Measurements from ENCODE around the gene THAP3.

THAP3 gene, protein sequence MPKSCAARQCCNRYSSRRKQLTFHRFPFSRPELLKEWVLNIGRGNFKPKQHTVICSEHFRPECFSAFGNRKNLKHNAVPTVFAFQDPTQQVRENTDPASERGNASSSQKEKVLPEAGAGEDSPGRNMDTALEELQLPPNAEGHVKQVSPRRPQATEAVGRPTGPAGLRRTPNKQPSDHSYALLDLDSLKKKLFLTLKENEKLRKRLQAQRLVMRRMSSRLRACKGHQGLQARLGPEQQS

DNA sequence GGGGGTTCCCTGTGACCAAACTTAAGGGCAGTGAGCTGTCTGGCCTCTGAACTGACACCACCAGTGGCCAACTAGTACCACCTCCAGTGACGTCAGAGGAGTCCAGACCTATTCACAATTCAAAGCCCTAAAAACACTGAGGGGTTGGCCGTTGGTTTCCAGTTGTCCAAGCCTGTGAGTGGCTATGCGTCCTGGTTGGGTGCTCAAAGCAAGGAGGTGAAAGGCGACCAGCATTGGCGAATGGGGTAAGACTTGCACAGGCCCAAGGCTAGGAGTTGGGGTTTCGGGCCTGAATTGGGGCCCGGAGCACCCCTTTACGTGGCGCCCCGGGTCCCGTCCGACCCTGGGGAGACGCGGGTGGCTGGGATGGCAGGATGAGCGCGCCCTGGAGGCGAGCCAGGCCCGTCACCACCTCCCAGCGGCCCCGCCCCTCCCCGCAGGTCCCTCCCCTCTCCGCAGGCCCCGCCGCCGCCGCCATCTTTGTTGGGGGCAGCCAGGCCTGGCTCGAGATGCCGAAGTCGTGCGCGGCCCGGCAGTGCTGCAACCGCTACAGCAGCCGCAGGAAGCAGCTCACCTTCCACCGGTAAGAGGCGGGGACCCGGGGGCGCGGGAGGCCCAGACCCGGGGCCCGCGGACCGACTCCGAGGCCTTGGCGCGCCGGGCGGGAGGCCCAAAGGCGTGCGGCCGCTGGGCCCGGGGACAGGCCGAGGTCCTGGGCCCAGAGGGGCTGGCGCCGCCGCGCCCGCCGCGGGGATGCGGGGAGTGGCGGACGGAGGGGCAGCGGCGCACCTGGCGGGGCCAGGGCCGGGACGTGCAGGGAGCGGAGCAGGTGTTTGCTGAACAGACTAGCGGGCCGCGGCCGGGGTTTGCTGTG, at the start of gene THAP3:
Gene THAP3, plus strand, starts transcription at position 159 of the 874 bp plus-strand sequence. Its CDS starts 351 bp downstream, at position 510.
- in situ Hi-C loops (cut with MboI; ENCODE audit: low sequenced_read_pairs) = no loop called here

DNA sequence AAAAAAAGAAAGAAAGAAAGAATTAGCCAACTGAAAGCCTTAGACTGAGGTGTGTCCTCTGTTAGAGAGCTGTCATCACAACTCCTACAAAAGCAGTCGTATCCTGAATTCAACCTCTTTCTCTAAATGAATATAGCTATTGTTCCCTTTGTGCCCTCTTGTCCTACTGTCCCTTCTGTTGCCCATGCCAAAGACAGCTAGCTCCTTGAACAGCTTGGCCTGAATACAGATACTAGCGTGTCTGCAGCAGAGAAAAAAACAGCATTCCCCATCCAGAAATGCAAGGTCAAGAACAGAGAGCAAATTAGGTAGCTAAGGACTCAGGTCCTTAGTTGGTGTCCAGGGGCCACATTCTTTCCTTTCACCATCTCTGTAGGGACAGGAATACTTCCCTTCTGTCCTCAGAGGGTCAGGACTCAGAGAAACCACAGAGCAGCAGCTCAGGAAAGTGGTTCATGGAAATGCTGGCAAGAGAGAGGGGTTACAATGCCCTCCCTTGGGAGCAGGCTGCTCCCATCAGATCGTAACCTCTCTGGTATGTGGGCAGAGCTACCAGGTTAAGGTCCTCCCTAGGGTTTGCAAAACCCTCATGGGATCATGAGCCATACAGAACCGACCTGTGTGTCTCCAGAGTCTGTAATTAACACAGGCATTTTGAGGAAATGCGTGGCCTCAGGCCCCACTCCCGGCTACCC, 46.7 kb upstream of the THAP3 start:
- in situ Hi-C loops (cut with MboI; ENCODE audit: low sequenced_read_pairs) = no loop called here

DNA sequence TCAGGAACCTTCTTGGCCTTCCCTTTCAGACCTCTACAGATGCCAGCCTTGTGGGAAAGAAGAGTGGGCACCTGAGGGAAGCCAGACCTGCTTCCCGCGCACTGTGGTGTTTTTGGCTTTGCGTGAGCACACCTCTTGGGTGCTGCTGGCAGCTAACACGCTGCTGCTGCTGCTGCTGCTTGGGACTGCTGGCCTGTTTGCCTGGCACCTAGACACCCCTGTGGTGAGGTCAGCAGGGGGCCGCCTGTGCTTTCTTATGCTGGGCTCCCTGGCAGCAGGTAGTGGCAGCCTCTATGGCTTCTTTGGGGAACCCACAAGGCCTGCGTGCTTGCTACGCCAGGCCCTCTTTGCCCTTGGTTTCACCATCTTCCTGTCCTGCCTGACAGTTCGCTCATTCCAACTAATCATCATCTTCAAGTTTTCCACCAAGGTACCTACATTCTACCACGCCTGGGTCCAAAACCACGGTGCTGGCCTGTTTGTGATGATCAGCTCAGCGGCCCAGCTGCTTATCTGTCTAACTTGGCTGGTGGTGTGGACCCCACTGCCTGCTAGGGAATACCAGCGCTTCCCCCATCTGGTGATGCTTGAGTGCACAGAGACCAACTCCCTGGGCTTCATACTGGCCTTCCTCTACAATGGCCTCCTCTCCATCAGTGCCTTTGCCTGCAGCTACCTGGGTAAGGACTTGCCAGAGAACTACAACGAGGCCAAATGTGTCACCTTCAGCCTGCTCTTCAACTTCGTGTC, 45.9 kb upstream of the THAP3 start:
- in situ Hi-C loops (cut with MboI; ENCODE audit: low sequenced_read_pairs) = no loop called here

DNA sequence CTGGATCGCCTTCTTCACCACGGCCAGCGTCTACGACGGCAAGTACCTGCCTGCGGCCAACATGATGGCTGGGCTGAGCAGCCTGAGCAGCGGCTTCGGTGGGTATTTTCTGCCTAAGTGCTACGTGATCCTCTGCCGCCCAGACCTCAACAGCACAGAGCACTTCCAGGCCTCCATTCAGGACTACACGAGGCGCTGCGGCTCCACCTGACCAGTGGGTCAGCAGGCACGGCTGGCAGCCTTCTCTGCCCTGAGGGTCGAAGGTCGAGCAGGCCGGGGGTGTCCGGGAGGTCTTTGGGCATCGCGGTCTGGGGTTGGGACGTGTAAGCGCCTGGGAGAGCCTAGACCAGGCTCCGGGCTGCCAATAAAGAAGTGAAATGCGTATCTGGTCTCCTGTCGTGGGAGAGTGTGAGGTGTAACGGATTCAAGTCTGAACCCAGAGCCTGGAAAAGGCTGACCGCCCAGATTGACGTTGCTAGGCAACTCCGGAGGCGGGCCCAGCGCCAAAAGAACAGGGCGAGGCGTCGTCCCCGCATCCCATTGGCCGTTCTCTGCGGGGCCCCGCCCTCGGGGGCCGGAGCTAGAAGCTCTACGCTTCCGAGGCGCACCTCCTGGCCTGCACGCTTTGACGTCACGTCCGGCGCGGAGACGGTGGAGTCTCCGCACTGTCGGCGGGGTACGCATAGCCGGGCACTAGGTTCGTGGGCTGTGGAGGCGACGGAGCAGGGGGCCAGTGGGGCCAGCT, 45.1 kb upstream of the THAP3 start, which contains the start of gene ZBTB48:
Gene ZBTB48, plus strand, starts transcription at position 621 of the 745 bp plus-strand sequence. CDS start 616 bp downstream, outside the sequence.
- in situ Hi-C loops (cut with MboI; ENCODE audit: low sequenced_read_pairs) = no loop called here

DNA sequence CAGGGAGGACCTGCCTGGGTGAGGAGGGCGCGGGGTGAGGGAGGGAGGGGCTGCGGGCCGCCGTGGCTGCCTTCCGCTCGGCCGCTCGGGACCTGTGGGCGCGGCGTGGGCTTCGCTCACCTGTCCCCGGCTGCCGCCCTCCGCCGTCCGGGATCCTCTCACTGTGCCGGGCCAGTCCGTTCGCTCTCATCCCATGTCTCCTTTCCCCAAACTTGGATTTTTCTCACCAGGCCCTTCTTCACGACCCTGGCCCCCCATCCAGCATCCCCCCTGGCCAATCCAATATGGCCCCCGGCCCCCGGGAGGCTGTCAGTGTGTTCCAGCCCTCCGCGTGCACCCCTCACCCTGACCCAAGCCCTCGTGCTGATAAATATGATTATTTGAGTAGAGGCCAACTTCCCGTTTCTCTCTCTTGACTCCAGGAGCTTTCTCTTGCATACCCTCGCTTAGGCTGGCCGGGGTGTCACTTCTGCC, 44.5 kb upstream of the THAP3 start:
- in situ Hi-C loops (cut with MboI; ENCODE audit: low sequenced_read_pairs) = no loop called here

DNA sequence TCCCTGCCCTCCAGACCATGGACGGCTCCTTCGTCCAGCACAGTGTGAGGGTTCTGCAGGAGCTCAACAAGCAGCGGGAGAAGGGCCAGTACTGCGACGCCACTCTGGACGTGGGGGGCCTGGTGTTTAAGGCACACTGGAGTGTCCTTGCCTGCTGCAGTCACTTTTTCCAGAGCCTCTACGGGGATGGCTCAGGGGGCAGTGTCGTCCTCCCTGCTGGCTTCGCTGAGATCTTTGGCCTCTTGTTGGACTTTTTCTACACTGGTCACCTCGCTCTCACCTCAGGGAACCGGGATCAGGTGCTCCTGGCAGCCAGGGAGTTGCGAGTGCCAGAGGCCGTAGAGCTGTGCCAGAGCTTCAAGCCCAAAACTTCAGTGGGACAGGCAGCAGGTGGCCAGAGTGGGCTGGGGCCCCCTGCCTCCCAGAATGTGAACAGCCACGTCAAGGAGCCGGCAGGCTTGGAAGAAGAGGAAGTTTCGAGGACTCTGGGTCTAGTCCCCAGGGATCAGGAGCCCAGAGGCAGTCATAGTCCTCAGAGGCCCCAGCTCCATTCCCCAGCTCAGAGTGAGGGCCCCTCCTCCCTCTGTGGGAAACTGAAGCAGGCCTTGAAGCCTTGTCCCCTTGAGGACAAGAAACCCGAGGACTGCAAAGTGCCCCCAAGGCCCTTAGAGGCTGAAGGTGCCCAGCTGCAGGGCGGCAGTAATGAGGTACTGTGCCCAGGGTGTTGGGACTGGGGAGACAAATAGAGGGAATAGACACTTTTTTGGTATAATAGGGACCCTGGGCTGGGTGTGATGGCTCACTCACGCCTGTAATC, 43.9 kb upstream of the THAP3 start:
- in situ Hi-C loops (cut with MboI; ENCODE audit: low sequenced_read_pairs) = no loop called here

DNA sequence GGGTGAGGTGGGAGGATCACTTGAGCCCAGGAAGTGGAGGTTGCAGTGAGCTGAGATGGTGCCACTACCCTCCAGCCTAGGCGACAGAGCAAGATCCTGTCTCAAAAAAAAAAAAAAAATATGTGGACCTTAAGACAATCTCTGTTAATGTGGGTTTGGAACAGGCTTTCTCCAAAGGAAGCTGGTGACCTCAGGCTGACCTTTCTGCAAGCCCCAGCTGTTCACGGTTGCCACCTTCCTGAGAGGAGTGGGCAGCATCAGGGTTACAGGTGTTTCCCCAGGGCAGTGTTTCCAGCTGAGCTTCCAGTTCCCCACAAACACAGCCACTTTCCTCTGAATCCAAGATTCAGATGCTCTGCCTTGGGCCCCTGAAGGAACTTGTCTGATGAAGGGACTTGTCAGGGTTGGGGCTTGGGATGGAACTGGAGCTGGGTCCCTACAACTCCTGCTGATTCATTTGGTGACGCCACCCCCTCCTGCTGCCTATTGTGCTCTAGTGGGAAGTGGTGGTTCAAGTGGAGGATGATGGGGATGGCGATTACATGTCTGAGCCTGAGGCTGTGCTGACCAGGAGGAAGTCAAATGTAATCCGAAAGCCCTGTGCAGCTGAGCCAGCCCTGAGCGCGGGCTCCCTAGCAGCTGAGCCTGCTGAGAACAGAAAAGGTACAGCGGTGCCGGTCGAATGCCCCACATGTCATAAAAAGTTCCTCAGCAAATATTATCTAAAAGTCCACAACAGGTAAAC, 42.9 kb upstream of the THAP3 start:
- in situ Hi-C loops (cut with MboI; ENCODE audit: low sequenced_read_pairs) = no loop called here

DNA sequence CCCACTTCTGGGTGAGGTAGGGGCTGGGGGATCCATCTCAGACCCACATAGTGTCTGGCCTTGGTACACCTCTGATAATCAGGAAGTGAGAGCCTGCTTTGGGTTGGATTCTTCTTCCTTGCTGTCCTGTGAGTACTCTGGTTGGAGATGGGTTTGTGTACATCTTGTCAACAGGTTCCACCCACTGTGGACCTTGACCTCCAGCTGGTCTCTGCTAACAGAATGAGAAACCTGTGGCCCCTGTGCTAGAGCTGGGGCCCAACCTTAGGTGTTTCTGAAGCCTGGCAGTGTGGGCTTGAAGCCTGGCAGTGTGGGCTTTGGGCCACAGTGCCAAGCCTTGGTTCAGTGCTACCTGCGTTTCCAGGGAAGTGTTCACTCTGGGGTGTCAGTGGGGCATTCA, 42.3 kb upstream of the THAP3 start:
- in situ Hi-C loops (cut with MboI; ENCODE audit: low sequenced_read_pairs) = no loop called here

DNA sequence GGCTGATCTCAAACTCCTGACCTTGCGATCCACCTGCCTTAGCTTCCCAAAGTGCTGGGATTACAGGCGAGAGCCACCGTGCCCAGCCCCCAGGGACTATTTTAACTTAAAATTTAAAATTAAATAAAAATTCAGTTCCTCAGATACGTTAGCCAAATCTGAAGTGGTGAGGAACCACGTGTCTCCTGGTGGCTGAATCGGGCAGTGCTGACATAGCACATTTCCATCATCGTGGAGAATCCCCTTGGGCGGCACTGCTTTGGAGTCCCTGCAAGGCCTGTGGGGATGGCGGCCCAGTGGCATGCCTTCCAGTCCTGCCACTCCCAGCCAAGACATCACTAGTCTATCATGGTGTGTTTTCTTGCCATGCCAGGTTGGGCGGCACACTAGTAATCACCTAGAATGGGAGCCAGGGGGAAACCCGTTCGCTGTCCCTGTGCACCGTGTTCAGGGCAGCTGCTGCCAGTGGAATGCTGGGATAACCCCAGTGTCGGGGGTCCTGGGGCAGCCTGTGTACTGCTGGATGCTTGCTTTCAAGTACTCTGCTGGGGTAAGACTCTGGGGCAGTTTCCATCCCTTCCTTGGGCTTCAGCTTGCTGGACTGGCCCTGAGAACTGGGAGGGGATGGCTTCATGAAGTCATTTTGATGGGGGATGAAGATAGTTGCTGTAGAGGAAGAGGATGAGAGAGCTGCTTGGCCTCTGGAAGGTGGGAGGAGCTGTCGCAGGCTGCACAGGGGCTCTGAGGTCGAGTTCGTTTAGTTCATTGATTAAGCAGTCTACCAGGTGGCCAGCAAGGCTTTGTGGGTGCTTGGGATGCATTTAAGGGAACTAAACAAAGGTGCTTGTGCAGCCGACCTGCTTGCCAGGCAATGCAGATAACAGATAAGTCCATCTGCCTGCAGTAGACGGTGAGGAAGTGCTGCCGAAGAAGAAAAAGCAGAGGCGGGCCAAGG, 40.3 kb upstream of the THAP3 start:
- in situ Hi-C loops (cut with MboI; ENCODE audit: low sequenced_read_pairs) = no loop called here

DNA sequence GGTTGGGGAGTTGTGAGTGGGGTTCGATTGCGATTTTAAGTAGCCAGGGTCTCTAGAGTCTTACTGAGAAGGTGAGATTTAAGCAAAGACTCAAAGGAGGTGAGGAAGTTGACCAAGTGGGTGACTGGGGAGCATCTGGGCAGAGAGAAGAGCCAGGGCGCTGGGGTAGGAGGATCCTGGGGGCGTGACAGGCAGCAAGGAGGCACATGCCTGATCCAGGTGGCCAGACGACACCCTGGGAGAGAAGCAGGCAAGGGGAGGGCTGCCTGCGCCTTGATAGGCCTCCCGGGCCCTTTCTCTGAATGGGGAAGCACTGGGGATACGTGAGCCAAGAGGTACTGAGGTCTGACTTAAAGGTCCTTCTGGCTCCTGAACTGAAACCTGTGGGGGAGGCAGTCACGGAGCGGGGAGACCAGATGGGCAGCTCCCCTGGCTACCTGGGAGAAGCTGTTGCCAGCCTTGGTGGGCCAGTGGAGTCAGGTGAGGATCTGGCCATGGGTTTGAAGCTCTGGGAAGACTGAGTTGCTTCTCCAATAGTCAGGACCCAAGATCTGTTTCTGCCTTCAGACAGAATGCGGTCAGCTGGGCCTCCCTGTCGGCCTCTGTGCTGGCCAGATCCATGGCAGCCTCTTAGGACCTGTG, 39.5 kb upstream of the THAP3 start:
- in situ Hi-C loops (cut with MboI; ENCODE audit: low sequenced_read_pairs) = no loop called here

DNA sequence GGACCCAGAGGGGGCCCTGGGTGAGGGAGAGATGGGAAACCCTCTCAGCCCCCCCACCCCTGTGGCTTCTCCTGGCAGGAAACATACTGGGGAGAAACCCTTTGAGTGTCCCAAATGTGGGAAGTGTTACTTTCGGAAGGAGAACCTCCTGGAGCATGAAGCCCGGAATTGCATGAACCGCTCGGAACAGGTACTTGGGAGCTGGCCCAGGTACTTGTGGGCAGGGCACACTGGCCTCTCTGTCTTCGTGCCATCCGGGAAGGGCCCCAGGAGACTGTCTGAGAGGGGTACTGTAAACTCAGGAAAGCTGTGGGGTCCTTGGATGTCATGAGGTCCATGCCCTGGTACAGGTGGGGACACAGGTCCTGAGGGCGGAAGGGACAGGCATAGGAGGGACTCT, 38.8 kb upstream of the THAP3 start:
- in situ Hi-C loops (cut with MboI; ENCODE audit: low sequenced_read_pairs) = no loop called here

DNA sequence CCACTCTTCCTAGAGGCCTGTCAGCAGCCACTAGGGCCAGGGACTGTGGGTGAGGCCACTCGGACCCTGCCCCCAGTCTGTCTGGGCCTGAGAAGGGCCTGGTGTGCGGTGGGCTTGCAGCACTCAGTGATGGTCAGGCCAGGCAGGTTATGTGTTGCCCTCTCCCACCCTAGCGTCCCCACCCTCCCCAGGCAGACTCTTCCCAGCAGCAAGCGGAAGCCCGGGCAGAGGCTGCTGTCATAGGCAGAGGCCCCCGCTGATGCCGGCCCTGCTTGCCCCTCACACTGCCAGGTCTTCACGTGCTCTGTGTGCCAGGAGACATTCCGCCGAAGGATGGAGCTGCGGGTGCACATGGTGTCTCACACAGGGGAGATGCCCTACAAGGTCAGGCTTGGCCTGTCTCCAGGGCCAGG, 38.3 kb upstream of the THAP3 start:
- in situ Hi-C loops (cut with MboI; ENCODE audit: low sequenced_read_pairs) = no loop called here

DNA sequence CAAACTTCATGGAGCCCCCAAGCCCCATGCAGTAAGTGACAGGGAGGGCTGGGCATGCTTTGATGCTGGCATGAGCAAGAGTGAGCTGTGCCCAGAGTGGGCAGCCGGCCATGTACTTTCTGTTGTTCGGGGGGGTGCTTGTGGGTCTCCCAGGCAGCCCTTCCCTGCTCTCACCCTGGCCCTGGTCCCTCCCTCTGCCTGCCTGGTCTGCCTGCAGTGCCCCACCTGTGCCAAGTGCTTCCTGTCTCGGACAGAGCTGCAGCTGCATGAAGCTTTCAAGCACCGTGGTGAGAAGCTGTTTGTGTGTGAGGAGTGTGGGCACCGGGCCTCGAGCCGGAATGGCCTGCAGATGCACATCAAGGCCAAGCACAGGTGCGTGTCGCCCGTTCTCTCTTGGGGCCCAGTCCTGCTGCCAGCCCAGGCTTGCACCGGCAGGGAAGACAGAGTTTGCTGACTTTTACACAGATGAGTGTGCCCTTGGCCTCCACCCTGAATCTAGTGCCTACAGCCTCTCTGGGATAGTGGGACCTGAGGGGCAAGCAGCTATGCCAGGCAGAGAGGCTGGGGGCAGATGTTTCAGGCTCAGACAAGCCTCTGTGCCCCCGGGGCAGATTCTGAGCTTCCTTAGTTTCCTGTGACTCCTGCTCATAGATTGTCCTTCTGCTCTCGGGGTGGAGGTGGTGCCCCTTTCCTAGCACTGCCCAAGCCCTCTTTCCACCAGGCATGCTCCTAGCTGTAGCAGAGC, 37.2 kb upstream of the THAP3 start:
- in situ Hi-C loops (cut with MboI; ENCODE audit: low sequenced_read_pairs) = no loop called here

DNA sequence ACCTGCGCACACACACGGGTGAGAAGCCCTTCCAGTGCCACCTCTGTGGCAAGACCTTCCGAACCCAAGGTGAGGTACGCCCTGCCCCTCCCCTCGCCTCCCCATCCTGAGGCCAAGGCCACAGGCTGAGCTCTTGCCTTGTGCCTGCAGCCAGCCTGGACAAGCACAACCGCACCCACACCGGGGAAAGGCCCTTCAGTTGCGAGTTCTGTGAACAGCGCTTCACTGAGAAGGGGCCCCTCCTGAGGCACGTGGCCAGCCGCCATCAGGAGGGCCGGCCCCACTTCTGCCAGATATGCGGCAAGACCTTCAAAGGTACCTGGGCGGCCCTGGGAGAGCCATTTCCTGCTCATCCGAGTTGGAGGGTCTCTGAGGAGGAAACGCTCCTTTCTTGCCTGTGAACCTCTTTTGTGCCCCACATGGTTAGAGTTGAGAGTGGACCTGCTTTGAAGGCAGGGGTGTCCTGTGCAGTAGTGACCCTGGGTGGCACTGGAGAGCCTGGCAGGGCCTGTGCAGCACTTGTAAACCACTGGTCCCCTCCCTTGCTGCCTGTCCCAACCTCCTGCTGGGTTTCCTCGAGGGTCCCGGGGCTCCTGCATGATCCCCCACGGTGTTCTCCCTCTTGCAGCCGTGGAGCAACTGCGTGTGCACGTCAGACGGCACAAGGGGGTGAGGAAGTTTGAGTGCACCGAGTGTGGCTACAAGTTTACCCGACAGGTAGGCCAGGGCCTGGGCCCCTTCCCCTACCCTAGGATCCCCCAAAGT, 36.4 kb upstream of the THAP3 start:
- in situ Hi-C loops (cut with MboI; ENCODE audit: low sequenced_read_pairs) = no loop called here

DNA sequence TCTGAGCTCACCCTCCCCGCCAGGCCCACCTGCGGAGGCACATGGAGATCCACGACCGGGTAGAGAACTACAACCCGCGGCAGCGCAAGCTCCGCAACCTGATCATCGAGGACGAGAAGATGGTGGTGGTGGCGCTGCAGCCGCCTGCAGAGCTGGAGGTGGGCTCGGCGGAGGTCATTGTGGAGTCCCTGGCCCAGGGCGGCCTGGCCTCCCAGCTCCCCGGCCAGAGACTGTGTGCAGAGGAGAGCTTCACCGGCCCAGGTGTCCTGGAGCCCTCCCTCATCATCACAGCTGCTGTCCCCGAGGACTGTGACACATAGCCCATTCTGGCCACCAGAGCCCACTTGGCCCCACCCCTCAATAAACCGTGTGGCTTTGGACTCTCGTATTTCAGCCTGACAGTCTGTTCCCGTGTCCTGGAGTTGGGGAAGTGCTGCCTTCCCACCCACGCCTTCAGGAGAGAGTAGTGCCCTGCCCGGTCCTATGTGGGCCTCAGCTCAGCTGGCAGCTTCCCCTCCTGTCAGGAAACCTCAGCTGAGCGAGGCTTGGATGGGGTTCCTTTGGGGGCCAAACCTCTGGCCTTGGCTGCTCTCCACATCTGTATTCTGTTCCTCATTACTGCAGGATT, 35.7 kb upstream of the THAP3 start:
- in situ Hi-C loops (cut with MboI; ENCODE audit: low sequenced_read_pairs) = no loop called here

All from HL-60/S4 treated with retinoic acid at 250 ng/mL for 4 days and 3 days (cell line).